Stomach (tissue), 9 donors: ENCODE data around the gene TMEM221. TPM values are rescaled to one million over a fixed set of nuclear protein-coding genes. Genes with fewer than 3 reads are reported as not detected.

Experiments used
- DNase-seq, 2 donors: peaks; one replicate each; pipeline versions ENCODE4 v3.0.0 to v3.0.0-alpha.2; 2013 to 2019
- H3K27ac ChIP-seq, 5 donors: fragments of 200-600 bp in 4 of 5; sonication (generic) in 4 of 5; one replicate each; pipeline ENCODE4 v1.5.1; 2013 to 2019; ENCODE audit warnings: mild to moderate bottlenecking in 1 of 5, moderate library complexity in 1 of 5
- H3K27me3 ChIP-seq, 3 donors: fragments of 200-600 bp; sonication (generic); one replicate each; pipeline ENCODE4 v1.5.1; 2017 to 2019; ENCODE audit warnings: mixed run types in 1 of 3
- H3K36me3 ChIP-seq, 4 donors: fragments of 200-600 bp; sonication (generic); 1 replicate in 3 of 4; 2 replicates in 1 of 4; pipeline ENCODE4 v1.5.1; 2016 to 2019
- H3K4me1 ChIP-seq, 4 donors: fragments of 200-600 bp; sonication (generic); one replicate each; pipeline ENCODE4 v1.5.1; 2016 to 2019
- H3K4me3 ChIP-seq, 4 donors: fragments of 200-600 bp; sonication (generic) in 3 of 4; one replicate each; pipeline ENCODE4 v1.5.1; 2016 to 2019; ENCODE audit warnings: mild to moderate bottlenecking in 1 of 4
- H3K9me3 ChIP-seq, 4 donors: fragments of 200-600 bp; sonication (generic); one replicate each; pipeline ENCODE4 v1.5.1; 2016 to 2019
- CTCF ChIP-seq, 7 experiments: fragments of 450-650 bp in 4 of 7; fragments of 200-600 bp in 3 of 7; sonication (generic) in 3 of 7; IDR thresholded peaks; one replicate each; pipeline ENCODE4 v1.5.1; 2016 to 2019; ENCODE audit warnings: antibody characterized with exemption in 7 of 7, control low read depth in 2 of 7, mild to moderate bottlenecking in 1 of 7
- EP300 ChIP-seq: sonication (generic); formaldehyde crosslinking; IDR thresholded peaks from one replicate; pipeline ENCODE4 v1.6.1; 2017; ENCODE audit warnings: antibody characterized with exemption
- POLR2A ChIP-seq, 4 donors: fragments of 450-650 bp; IDR thresholded peaks; one replicate each; pipeline ENCODE4 v1.6.1; 2016; ENCODE audit warnings: antibody characterized with exemption in 4 of 4, control low read depth in 2 of 4, mild to moderate bottlenecking in 1 of 4, moderate library complexity in 1 of 4
- POLR2AphosphoS5 ChIP-seq, 3 donors: sonication (generic); formaldehyde crosslinking; IDR thresholded peaks; one replicate each; pipeline ENCODE4 v1.6.1; 2016; ENCODE audit warnings: antibody characterized with exemption in 3 of 3
- WGBS, 5 donors: extraction: QIAGEN DNeasy Blood & Tissue Kit in 3 of 5; methylation state at CpG; one replicate each; pipeline versions ENCODE4 v1.1.5 to v1.1.7; 2013 to 2018; 5-methylcytosine and 5-hydroxymethylcytosine counted together
- intact Hi-C: fragments of 100-400 bp; cut with DNase I; formaldehyde crosslinking; loops from one replicate; pipeline ENCODE4 v1.15.1; 2023; ENCODE audit warnings: low total_unique reads
- polyA plus RNA-seq, 3 donors: library from polyadenylated mRNA; stranded (reverse); fragments of 200-250 nt; gene quantifications; one replicate each; pipeline ENCODE4 v1.2.3, GENCODE V29; 2013
- total RNA-seq, 5 donors: library from RNA; depleted of rRNA; stranded (reverse); fragments of >200 nt; gene quantifications; one replicate each; pipeline versions ENCODE4 v1.1.0 to v1.2.3, GENCODE V29; 2014 to 2016
- donor health status: healthy with polysubstance abuse.
- donor health status: Bipolar disorder and iron deficiency.
- donor health status: healthy.

Gene TMEM221
- total and polyA plus RNA-seq, 8 donors, result 0.20 TPM; not detected in 7

GRCh38 chr19:17424743-17425365, 23.6 kb downstream of the TMEM221 start:
- H3K27me3 ChIP-seq, result no peaks in the 10 kb centered on the region
- no peak overlapping the region for H3K27ac ChIP-seq
- TF ChIP-seq EP300, result no peak
- TF ChIP-seq POLR2AphosphoS5 (IDR thresholded peaks at IDR 0.05), result no peak
- peak in 1 of 7 experiments; percentile 23 for TF ChIP-seq CTCF (IDR thresholded peaks at IDR 0.05)
- 27 to 40% (median 29%) methylated on average over 16 to 27 of the region's 27 CpGs for WGBS, 5 donors
- H3K4me3 ChIP-seq, result no peak overlapping the region
- intact Hi-C loops, result no loop called here
- no peaks in the 10 kb centered on the region for H3K9me3 ChIP-seq
- DNase-seq, result peak in 1 of 2 donors; percentile 85
- peaks cover 8 to 20% (median 12%) of the 10 kb centered on the region in 4 donors for H3K4me1 ChIP-seq
- H3K36me3 ChIP-seq, result peaks cover 0 to 24% (median 21%) of the 10 kb centered on the region in 4 donors

DNA sequence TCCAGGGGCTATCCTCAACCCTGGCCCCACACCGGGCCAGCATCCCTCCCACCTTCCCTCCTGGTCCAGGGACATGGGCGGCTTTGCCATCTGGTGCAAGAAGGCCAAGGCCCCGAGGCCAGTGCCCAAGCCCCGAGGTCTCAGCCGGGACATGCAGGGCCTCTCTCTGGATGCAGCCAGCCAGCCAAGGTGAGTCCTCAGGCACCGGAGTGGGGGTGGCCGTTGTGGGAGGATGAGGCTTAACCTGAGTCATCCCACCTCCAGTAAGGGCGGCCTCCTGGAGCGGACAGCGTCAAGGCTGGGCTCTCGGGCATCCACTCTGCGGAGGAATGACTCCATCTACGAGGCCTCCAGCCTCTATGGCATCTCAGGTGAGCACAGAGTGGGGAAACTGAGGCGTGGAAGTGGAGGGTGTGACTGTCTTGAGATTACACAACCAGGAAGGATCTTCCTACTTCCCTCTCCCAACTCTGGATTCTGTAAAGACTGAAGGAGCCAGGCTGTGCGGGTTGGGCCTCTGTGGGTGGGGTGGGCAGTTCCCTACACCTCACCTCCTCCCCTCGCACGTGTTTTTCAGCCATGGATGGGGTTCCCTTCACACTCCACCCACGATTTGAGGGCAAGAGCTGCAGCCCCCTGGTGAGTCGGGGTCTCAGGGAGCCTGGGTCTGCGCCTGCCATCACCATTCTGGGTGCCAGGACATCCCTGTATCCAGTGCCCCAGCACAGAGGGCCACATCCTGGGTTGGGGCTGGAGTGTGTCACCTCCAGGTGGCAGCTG, 24.8 kb downstream of the TMEM221 start:
- WGBS, 5 donors, result 88 to 95% (median 93%) methylated on average over 17 to 20 of the region's 20 CpGs
- no peak overlapping the region for H3K4me3 ChIP-seq
- peaks cover 8 to 29% (median 19%) of the 10 kb centered on the region in 4 donors for H3K4me1 ChIP-seq
- H3K9me3 ChIP-seq, result no peaks in the 10 kb centered on the region
- DNase-seq, result no peak
- H3K36me3 ChIP-seq, result peaks cover 0 to 24% (median 21%) of the 10 kb centered on the region in 4 donors
- no peak overlapping the region for H3K27ac ChIP-seq
- TF ChIP-seq CTCF (IDR thresholded peaks at IDR 0.05) (no peak), POLR2AphosphoS5 (IDR thresholded peaks at IDR 0.05) (no peak), POLR2A (IDR thresholded peaks at IDR 0.05) (no peak), EP300 (no peak)
- intact Hi-C loops, result no loop called here
- H3K27me3 ChIP-seq, result no peaks in the 10 kb centered on the region

GRCh38 chr19:17421942-17422341, 26.5 kb downstream of the TMEM221 start:
- no peak overlapping the region for H3K27ac ChIP-seq
- no peak overlapping the region for H3K4me3 ChIP-seq
- intact Hi-C loops, result no loop called here
- peaks cover 8 to 29% (median 19%) of the 10 kb centered on the region in 4 donors for H3K4me1 ChIP-seq
- no peak for TF ChIP-seq POLR2AphosphoS5 (IDR thresholded peaks at IDR 0.05)
- no peak for TF ChIP-seq POLR2A (IDR thresholded peaks at IDR 0.05)
- no peak for TF ChIP-seq CTCF (IDR thresholded peaks at IDR 0.05)
- no peak for TF ChIP-seq EP300
- H3K27me3 ChIP-seq, result peaks cover 0 to 6% (median 0%) of the 10 kb centered on the region in 3 donors
- H3K9me3 ChIP-seq, result no peaks in the 10 kb centered on the region
- H3K36me3 ChIP-seq, result peaks cover 0 to 24% (median 21%) of the 10 kb centered on the region in 4 donors
- DNase-seq, result no peak
- WGBS, 5 donors, result 95 to 98% (median 98%) methylated on average over 4 of the region's 4 CpGs

DNA sequence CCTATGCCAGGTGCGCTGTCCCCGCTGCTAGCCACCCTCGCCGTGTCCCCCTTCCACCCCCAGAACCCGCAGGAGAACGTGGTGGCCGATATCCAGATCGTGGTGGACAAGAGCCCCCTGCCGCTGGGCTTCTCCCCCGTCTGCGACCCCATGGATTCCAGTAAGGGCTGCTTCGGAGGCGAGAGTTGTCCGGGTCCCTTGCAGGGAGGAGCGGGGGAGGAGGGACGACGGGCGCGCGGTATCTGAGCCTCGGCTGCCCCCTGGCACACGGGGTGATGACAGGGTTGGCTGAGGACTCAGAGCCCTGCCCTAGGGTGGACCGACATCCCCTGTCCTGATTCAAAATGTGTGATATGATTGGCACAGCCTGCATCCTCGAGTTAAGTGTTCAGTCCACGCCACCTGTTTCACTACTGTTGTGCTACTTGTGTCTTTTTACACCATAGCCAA, 28.0 kb downstream of the TMEM221 start:
- no peaks in the 10 kb centered on the region for H3K9me3 ChIP-seq
- TF ChIP-seq POLR2AphosphoS5 (IDR thresholded peaks at IDR 0.05) (no peak), POLR2A (IDR thresholded peaks at IDR 0.05) (no peak), CTCF (IDR thresholded peaks at IDR 0.05) (peak in 1 of 7 experiments; percentile 15)

More for the DNA sequence above, 28.0 kb downstream of the TMEM221 start:
- Histone ChIP-seq H3K4me1 (peaks cover 8 to 31% (median 22%) of the 10 kb centered on the region in 4 donors), H3K27me3 (peaks cover 0 to 6% (median 0%) of the 10 kb centered on the region in 3 donors), H3K36me3 (peaks cover 0 to 27% (median 21%) of the 10 kb centered on the region in 4 donors), H3K4me3 (peak overlapping the region; percentile 69 to 92 (median 82)), H3K27ac (peak overlapping the region in 4 of 5 donors; percentile 73 to 86 (median 83))
- WGBS, 5 donors, result 4 to 6% (median 5%) methylated on average over 15 to 25 of the region's 25 CpGs
- intact Hi-C loops, result no loop called here
- peak; percentile 35 to 69 for DNase-seq
